Measurements from ENCODE around the gene PIPOX. TPM values are rescaled to one million over a fixed set of nuclear protein-coding genes. Genes with fewer than 3 reads are reported as not detected.

PIPOX gene, protein sequence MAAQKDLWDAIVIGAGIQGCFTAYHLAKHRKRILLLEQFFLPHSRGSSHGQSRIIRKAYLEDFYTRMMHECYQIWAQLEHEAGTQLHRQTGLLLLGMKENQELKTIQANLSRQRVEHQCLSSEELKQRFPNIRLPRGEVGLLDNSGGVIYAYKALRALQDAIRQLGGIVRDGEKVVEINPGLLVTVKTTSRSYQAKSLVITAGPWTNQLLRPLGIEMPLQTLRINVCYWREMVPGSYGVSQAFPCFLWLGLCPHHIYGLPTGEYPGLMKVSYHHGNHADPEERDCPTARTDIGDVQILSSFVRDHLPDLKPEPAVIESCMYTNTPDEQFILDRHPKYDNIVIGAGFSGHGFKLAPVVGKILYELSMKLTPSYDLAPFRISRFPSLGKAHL
- polyA plus RNA-seq, result 10 to 100 TPM in 3 of 4 donors, 1 to 10 TPM in 1; 2.9 to 35.4 (median 12.1) TPM
- long read RNA-seq, donor 1, result 0 reads
- long read RNA-seq, donor 2, transcript PIPOX-201 (8 exons, 2,414 nt), result major isoform, 5 of 5 reads
- long read RNA-seq, donor 2, partial matches to known transcripts, result 0 of 5 reads
- long read RNA-seq, donor 2, other reads (novel, unspliced or antisense), result 0 of 5 reads
- long read RNA-seq, donor 3, transcript PIPOX-201 (8 exons, 2,414 nt), result major isoform, 7 of 7 reads
- long read RNA-seq, donor 3, partial matches to known transcripts, result 0 of 7 reads
- long read RNA-seq, donor 3, other reads (novel, unspliced or antisense), result 0 of 7 reads
- long read RNA-seq, donor 4, result 0 reads
- long read RNA-seq, donor 5, partial matches to known transcripts, result 15 of 16 reads
- long read RNA-seq, donor 5, other reads (novel, unspliced or antisense), result 0 of 16 reads
- long read RNA-seq, donor 6, transcript PIPOX-201 (8 exons, 2,414 nt), result major isoform, 18 of 18 reads
- long read RNA-seq, donor 6, partial matches to known transcripts, result 0 of 18 reads
- long read RNA-seq, donor 6, other reads (novel, unspliced or antisense), result 0 of 18 reads
- long read RNA-seq, donor 7, partial matches to known transcripts, result 24 of 24 reads
- long read RNA-seq, donor 7, other reads (novel, unspliced or antisense), result 0 of 24 reads
- long read RNA-seq, donor 8, result 0 reads
- long read RNA-seq, donor 9, partial matches to known transcripts, result 5 of 5 reads
- long read RNA-seq, donor 9, other reads (novel, unspliced or antisense), result 0 of 5 reads
- long read RNA-seq, donor 10, result 0 reads

DNA sequence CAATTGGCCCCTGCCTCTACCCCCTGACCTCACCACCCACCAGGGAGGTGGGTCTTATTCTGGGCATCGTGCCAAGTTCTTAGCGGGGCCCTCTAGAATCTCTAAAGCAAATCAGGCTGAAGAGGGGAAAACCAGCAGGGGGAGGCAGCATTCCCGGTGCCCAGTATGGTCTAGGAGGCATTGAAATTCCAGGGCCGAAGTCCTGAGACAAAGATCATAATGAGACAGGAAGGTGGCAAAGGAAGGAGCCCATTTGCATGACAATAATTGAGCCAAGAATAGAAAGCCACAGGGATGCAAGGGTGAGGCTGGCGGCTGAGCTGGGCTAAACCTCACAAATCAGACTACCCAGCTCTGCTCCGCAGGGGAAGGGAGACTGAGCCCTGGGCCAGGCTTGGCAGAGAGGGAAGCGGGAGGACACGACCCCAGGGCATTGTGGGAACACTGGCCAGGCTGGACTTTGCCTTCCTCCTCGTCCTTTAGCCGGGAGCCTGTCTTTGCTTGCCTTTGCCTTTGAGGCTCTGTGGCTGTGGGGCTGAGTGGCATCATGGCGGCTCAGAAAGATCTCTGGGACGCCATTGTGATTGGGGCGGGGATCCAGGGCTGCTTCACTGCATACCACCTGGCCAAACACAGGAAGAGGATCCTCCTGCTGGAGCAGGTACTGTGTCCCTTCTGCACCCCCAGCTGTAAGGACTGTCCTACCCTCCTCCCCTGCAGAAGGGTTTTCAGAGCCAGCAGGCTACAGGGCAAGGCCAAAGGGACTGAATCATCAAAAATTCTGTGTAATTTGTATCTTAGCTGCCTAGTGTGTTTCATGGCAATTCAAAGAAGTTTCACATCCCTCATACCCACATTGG is at the start of gene PIPOX:
PIPOX (plus strand) TSS at position 463 of the 860 bp plus-strand sequence; CDS start at position 548, 85 bp downstream.
- H3K4me1 ChIP-seq (ENCODE audit: control insufficient read depth in 3 of 3, insufficient read depth in 2 of 3, low read depth in 1 of 3, low read length in 2 of 3), result peaks cover 4 to 34% (median 6%) of the 10 kb centered on the region in 3 donors
- DNase-seq, result peak; percentile 63 to 86
- WGBS, 3 donors, result 36 to 39% (median 36%) methylated on average over 13 of the region's 13 CpGs
- H3K27ac ChIP-seq (ENCODE audit: low read depth in 1 of 3, low read length in 2 of 3), result peak within 1 kb of the TSS in 2 of 3 donors; percentile 45 to 79
- H3K36me3 ChIP-seq (ENCODE audit: control insufficient read depth in 3 of 3, insufficient read depth in 2 of 3, low read depth in 1 of 3, low read length in 3 of 3), result peaks cover 0 to 5% (median 0%) of the 10 kb centered on the region in 3 donors
- no peaks in the 10 kb centered on the region for H3K9me3 ChIP-seq (ENCODE audit: control insufficient read depth in 2 of 2, insufficient read depth in 1 of 2, low read depth in 1 of 2, low read length in 1 of 2)
- peaks cover 0 to 5% (median 0%) of the 10 kb centered on the region in 3 donors for H3K27me3 ChIP-seq (ENCODE audit: control insufficient read depth in 3 of 3, insufficient read depth in 3 of 3, low read length in 3 of 3)
- H3K4me3 ChIP-seq (ENCODE audit: low read depth in 1 of 3, low read length in 3 of 3), result peak within 1 kb of the TSS in 1 of 3 donors; percentile 9
- no peak for FAIRE-seq

DNA sequence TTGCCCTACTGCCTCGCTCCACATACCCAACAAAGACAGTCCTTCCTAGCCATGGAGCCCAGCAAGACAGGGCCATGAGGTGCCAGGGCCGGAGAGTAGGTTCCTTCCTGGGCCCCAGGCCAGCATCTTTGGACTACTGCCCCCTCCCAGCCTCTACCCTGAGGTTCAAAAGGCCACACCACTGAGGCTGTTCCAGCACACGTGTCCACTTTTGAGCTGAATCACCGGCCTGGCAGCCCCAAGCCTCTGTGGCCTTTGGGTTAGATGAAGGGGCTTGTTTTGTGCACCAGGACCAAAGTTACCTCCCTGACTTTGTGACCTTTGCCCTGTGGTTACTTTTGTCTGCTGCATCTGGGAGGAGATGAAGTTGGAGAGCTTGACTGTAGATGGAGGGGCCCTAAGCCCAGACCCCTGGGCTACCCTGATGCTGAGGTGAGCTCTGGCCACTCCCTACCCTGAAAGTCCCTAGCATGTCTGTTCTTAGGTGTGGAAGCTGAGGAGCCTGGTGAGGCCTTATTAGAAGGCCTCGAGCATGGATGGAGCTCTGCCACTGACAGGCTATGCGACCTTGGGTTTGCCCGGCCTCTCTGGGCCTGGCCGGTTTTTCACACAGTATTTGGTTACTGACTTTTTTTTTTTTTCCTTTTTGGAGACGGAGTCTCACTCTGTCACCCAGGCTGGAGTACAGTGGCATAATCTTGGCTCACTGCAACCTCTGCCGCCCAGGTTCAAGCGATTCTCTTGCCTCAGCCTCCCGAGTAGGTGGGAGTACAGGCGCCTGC is 49.1 kb upstream of the PIPOX start:
- DNase-seq (peak in 1 of 2 donors; percentile 41), FAIRE-seq (no peak)
- Histone ChIP-seq H3K27ac (ENCODE audit: low read depth in 1 of 3, low read length in 2 of 3) (no peak overlapping the region), H3K4me3 (ENCODE audit: low read depth in 1 of 3, low read length in 3 of 3) (no peak overlapping the region), H3K36me3 (ENCODE audit: control insufficient read depth in 3 of 3, insufficient read depth in 2 of 3, low read depth in 1 of 3, low read length in 3 of 3) (no peaks in the 10 kb centered on the region), H3K27me3 (ENCODE audit: control insufficient read depth in 3 of 3, insufficient read depth in 3 of 3, low read length in 3 of 3) (peaks cover 0 to 11% (median 2%) of the 10 kb centered on the region in 3 donors), H3K4me1 (ENCODE audit: control insufficient read depth in 3 of 3, insufficient read depth in 2 of 3, low read depth in 1 of 3, low read length in 2 of 3) (no peaks in the 10 kb centered on the region), H3K9me3 (ENCODE audit: control insufficient read depth in 2 of 2, insufficient read depth in 1 of 2, low read depth in 1 of 2, low read length in 1 of 2) (no peaks in the 10 kb centered on the region)
- WGBS, 3 donors, result 76 to 83% (median 83%) methylated on average over 13 of the region's 13 CpGs

DNA sequence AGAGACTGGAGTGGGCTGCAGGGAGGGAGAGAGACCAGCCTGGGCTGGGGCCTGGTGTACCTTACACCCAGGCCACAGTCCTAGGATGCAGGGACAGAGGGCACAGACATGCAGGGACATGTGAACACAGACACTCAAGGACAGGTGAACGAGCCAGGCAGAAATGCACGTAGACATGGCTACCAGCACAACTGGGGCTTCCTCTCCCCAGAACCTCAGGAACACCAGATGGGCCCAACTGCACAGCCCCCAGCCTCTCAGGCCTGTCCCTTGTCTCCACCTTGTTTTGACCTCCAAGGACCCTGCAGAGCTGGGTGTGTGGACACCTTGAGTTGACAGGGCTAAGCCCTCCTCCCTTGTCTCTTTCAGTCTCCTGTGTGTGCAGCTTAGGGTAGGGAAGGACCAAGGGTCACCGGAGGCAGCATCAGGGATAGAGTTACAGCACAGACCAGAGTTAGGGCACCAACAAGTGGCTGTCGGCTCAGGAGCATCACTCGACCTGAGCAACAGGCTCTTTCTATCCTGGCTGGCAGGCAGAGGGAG is 46.3 kb upstream of the PIPOX start:
- H3K4me3 ChIP-seq (ENCODE audit: low read depth in 1 of 3, low read length in 3 of 3), result no peak overlapping the region
- H3K27ac ChIP-seq (ENCODE audit: low read depth in 1 of 3, low read length in 2 of 3), result no peak overlapping the region
- DNase-seq (no peak), FAIRE-seq (no peak)
- H3K9me3 ChIP-seq (ENCODE audit: control insufficient read depth in 2 of 2, insufficient read depth in 1 of 2, low read depth in 1 of 2, low read length in 1 of 2), result no peaks in the 10 kb centered on the region
- H3K27me3 ChIP-seq (ENCODE audit: control insufficient read depth in 3 of 3, insufficient read depth in 3 of 3, low read length in 3 of 3), result peaks cover 0 to 27% (median 2%) of the 10 kb centered on the region in 3 donors
- 42 to 49% (median 44%) methylated on average over 5 of the region's 5 CpGs for WGBS, 3 donors
- no peaks in the 10 kb centered on the region for H3K36me3 ChIP-seq (ENCODE audit: control insufficient read depth in 3 of 3, insufficient read depth in 2 of 3, low read depth in 1 of 3, low read length in 3 of 3)
- no peaks in the 10 kb centered on the region for H3K4me1 ChIP-seq (ENCODE audit: control insufficient read depth in 3 of 3, insufficient read depth in 2 of 3, low read depth in 1 of 3, low read length in 2 of 3)

DNA sequence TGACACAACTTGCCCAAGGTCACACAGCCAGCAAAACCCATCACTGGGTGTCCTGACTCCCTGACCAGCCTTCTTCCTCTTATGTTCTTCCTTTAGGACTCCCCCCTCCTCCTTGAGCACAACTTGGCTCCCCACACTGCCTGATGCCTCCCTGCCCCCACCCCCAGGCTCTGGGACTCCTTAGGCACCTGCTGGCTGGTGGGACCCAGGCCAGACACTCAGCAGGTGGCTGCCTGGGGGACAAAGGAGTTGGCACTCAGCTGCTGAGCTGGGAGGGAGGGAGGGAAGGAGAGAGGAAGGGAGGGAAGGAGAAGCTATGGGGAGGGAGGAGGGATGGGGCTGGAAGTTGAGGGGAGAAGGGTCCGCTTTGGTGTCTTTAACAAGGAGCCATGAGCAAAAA is 45.1 kb upstream of the PIPOX start:
- Histone ChIP-seq H3K27me3 (ENCODE audit: control insufficient read depth in 3 of 3, insufficient read depth in 3 of 3, low read length in 3 of 3) (peaks cover 0 to 38% (median 2%) of the 10 kb centered on the region in 3 donors), H3K4me3 (ENCODE audit: low read depth in 1 of 3, low read length in 3 of 3) (no peak overlapping the region), H3K36me3 (ENCODE audit: control insufficient read depth in 3 of 3, insufficient read depth in 2 of 3, low read depth in 1 of 3, low read length in 3 of 3) (no peaks in the 10 kb centered on the region), H3K27ac (ENCODE audit: low read depth in 1 of 3, low read length in 2 of 3) (no peak overlapping the region), H3K9me3 (ENCODE audit: control insufficient read depth in 2 of 2, insufficient read depth in 1 of 2, low read depth in 1 of 2, low read length in 1 of 2) (no peaks in the 10 kb centered on the region), H3K4me1 (ENCODE audit: control insufficient read depth in 3 of 3, insufficient read depth in 2 of 3, low read depth in 1 of 3, low read length in 2 of 3) (no peaks in the 10 kb centered on the region)
- 78 to 87% (median 85%) methylated on average over 1 of the region's 1 CpG for WGBS, 3 donors
- FAIRE-seq, result no peak
- no peak for DNase-seq

DNA sequence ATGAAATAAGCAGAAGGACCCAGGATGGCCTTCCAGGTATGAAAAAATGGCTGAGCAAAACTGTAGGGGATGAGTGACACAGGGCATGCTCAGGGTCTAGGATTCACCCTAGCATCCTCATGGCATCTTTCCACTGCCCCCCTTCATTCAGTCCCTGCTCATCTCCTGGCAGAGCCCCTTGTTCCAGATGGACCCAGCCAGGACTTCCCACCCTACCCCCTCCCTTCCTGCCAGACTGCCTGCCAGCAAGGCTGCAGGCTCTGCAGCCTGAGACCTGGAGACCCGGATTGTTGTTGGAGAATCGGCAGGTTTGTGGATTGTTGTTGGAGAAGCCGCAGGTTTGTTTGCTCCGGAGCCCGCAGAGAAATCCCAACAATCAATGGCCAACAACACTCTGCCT is 43.7 kb upstream of the PIPOX start:
- H3K4me3 ChIP-seq (ENCODE audit: low read depth in 1 of 3, low read length in 3 of 3), result no peak overlapping the region

DNA sequence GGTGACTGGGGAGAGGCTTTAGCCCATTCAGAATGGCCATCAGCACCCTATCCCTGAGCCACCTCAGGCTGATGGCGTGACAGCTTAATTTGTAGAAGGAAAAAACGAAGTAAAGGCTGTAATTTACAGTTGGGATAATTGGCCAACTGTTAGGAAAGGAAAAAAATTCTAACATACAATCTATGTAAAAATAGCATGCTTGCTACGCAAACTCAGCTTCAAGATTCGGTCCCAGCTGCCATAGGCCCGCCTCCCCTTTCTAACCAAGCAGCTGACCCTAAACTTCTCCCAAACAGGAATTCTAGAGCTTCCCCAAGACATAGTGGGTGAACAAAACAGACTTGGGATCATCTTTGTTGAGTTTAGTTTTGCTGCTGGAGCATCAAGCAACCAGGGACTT is 42.0 kb upstream of the PIPOX start:
- no peaks in the 10 kb centered on the region for H3K36me3 ChIP-seq (ENCODE audit: control insufficient read depth in 3 of 3, insufficient read depth in 2 of 3, low read depth in 1 of 3, low read length in 3 of 3)
- WGBS, 3 donors, result 74 to 81% (median 76%) methylated on average over 5 of the region's 5 CpGs
- no peak overlapping the region for H3K4me3 ChIP-seq (ENCODE audit: low read depth in 1 of 3, low read length in 3 of 3)
- no peak for FAIRE-seq
- no peak for DNase-seq
- no peaks in the 10 kb centered on the region for H3K4me1 ChIP-seq (ENCODE audit: control insufficient read depth in 3 of 3, insufficient read depth in 2 of 3, low read depth in 1 of 3, low read length in 2 of 3)
- H3K9me3 ChIP-seq (ENCODE audit: control insufficient read depth in 2 of 2, insufficient read depth in 1 of 2, low read depth in 1 of 2, low read length in 1 of 2), result no peaks in the 10 kb centered on the region
- no peak overlapping the region for H3K27ac ChIP-seq (ENCODE audit: low read depth in 1 of 3, low read length in 2 of 3)
- peaks cover 8 to 65% (median 25%) of the 10 kb centered on the region in 3 donors for H3K27me3 ChIP-seq (ENCODE audit: control insufficient read depth in 3 of 3, insufficient read depth in 3 of 3, low read length in 3 of 3)

More for the DNA sequence above, 43.7 kb upstream of the PIPOX start:
- WGBS, 3 donors, result 21 to 43% (median 38%) methylated on average over 5 of the region's 5 CpGs
- H3K27me3 ChIP-seq (ENCODE audit: control insufficient read depth in 3 of 3, insufficient read depth in 3 of 3, low read length in 3 of 3), result peaks cover 0 to 52% (median 13%) of the 10 kb centered on the region in 3 donors
- FAIRE-seq, result no peak
- no peak for DNase-seq
- H3K36me3 ChIP-seq (ENCODE audit: control insufficient read depth in 3 of 3, insufficient read depth in 2 of 3, low read depth in 1 of 3, low read length in 3 of 3), result no peaks in the 10 kb centered on the region
- no peak overlapping the region for H3K27ac ChIP-seq (ENCODE audit: low read depth in 1 of 3, low read length in 2 of 3)
- H3K9me3 ChIP-seq (ENCODE audit: control insufficient read depth in 2 of 2, insufficient read depth in 1 of 2, low read depth in 1 of 2, low read length in 1 of 2), result no peaks in the 10 kb centered on the region
- no peaks in the 10 kb centered on the region for H3K4me1 ChIP-seq (ENCODE audit: control insufficient read depth in 3 of 3, insufficient read depth in 2 of 3, low read depth in 1 of 3, low read length in 2 of 3)

DNA sequence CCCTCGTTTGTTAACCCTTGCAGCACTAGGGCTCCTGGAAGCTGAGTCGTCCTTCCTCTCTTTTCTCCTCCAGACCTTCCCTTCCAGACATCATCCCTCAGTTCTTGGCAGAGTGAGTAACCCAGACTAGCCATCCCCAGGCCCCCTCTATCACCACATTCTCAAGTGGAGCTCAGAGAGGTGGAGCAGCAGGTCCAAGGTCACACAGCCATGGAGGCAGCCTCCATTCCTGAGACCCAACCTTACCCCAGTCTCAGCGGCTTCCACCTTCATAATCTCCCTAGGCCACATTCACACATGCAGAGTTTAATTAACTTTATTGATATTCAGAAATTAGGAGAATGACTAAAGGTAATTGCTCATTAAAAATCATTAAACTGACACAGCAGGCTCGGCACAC is 40.1 kb upstream of the PIPOX start:
- no peak for FAIRE-seq
- WGBS, 3 donors, result 43 to 58% (median 45%) methylated on average over 4 of the region's 4 CpGs

More for the DNA sequence above, 40.1 kb upstream of the PIPOX start:
- DNase-seq, result no peak
- Histone ChIP-seq H3K4me1 (ENCODE audit: control insufficient read depth in 3 of 3, insufficient read depth in 2 of 3, low read depth in 1 of 3, low read length in 2 of 3) (no peaks in the 10 kb centered on the region), H3K36me3 (ENCODE audit: control insufficient read depth in 3 of 3, insufficient read depth in 2 of 3, low read depth in 1 of 3, low read length in 3 of 3) (no peaks in the 10 kb centered on the region), H3K27ac (ENCODE audit: low read depth in 1 of 3, low read length in 2 of 3) (no peak overlapping the region), H3K27me3 (ENCODE audit: control insufficient read depth in 3 of 3, insufficient read depth in 3 of 3, low read length in 3 of 3) (peaks cover 10 to 76% (median 26%) of the 10 kb centered on the region in 3 donors), H3K9me3 (ENCODE audit: control insufficient read depth in 2 of 2, insufficient read depth in 1 of 2, low read depth in 1 of 2, low read length in 1 of 2) (no peaks in the 10 kb centered on the region), H3K4me3 (ENCODE audit: low read depth in 1 of 3, low read length in 3 of 3) (no peak overlapping the region)

Data from small intestine (tissue), 16 donors.